HG03196 (cell line): Measurements from ENCODE around the gene DDC.
A peak's percentile ranks its signal among the peaks of the same experiment; 100 is the strongest.
"Not testable (repeated sequence)": the region's sequence is repeated elsewhere in the genome, so short reads cannot be mapped to it uniquely, and the experiment has no call there.

ENCODE experiments used
- ATAC-seq: cut with Tn5 transposase; IDR thresholded peaks from one replicate; pipeline ENCODE4 v1.9.1; 2021; ENCODE audit not compliant: unreplicated experiment

The DDC gene

DNA sequence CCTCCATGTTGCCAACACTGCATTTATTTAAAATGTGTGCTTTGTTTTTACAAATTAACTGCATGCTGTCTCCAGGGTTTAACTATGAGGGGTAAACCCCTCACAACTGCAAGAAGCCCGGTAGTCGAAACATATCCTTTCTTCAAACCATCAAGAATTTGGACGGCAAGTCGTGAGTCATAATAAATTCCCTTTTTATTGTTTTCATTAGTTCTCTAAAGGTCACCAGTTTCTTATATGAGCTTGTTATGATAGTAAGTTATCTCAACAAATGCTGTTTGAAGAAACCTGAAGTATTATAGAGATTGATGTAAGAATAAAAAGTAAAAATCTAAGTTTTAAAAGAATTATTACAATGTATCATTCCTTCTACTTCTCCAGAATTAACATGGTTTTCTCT lies 102.8 kb downstream of the DDC start:
- no peak for ATAC-seq

DNA sequence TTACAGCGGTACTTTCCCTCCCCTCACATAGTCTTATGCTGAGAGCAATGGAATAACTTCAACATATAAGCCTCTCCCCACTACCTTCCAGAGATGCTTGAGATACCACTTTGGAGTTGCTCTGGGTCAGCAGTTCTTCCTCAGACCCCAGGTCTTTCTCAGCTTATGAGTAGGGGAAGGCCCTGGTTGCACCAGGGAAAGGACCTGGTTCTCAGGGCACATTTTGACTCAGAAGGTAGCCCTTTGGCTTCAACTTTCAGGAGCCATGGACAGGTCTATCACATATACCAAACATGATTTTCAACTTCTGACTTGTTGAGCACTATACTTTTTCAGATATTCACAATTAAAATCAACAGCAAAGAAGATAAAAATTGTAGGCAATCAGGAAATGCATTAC lies 103.5 kb downstream of the DDC start:
- ATAC-seq = no peak

DNA sequence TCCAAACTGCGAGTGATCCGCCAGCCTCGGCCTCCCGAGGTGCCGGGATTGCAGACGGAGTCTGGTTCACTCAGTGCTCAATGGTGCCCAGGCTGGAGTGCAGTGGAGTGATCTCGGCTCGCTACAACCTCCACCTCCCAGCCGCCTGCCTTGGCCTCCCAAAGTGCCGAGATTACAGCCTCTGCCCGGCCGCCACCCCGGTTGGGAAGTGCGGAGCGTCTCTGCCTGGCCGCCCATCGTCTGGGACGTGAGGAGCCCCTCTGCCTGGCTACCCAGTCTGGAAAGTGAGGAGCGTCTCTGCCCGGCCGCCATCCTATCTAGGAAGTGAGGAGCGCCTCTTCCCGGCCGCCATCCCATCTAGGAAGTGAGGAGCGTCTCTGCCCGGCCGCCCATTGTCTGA lies 106.0 kb downstream of the DDC start:
- ATAC-seq = not testable (repeated sequence)

DNA sequence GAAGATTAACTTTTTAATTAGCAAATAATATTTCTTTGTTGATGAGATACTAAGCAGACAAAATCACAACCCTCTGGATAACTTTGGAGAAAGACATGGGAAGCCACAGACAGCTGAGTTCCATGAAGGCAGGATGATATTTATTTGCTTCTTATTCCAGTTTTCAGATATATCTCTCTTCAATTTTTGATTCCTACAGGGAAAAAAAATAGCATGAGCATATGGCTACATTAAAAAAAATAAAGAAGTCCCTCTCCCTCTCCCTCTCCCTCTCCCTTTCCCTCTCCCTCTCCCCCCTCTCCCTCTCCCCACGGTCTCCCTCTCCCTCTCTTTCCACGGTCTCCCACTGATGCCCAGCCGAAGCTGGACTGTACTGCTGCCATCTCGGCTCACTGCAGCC lies 106.6 kb downstream of the DDC start:
- ATAC-seq = not testable (repeated sequence)

DNA sequence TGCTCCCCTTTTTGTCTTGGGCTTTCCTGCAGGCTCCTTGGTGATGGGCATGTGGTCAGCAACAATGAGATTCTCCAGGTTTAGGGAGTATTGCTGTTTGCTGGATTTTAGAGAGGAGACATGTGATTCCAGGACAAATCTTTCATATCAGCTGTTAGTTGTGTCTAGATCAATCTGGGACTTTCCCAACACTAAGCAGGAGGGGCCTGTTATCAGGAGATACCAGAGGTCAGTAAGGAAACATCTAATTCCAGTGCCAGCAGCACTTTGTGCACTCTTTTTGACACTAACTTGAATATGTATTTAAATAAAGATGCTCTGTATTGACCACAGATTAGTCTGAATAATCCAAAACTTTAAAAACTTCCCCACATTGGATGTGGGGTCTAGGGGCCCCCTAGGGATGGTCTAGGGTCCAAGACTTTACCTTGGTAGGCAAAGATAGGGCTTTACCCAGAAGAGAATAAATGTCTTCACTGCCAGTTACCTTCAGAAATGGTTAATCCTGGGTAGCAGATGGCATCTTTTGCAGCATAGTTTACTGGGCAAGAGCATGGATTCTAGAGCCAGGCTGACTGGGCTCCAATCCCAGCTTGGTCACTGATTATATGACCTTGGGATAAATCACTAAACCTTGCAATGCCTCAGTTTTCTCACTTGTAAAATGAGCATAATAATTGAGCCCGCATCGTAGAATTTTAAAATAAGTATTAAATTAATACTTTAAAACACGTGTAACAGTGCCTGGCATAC lies 108.7 kb downstream of the DDC start:
- no peak for ATAC-seq

DNA sequence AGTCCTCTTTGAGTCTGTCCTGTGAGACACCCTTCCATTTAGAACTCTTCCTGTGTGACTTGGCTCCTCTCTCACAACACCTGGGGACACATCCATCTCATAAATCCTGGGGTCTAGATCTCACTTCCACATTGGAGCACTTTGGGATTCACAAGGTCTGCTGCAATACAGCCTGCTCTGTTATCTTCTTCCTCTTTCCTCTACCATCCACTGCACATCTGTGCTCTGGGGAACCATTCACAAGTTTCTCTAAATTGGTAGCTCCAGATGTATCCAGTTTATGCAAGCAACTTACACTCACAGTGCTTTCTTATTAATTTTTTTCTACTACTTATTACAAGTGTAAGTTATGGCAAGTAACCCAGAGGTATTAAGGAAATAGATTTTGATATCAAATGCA lies 109.5 kb downstream of the DDC start:
- ATAC-seq = no peak

DNA sequence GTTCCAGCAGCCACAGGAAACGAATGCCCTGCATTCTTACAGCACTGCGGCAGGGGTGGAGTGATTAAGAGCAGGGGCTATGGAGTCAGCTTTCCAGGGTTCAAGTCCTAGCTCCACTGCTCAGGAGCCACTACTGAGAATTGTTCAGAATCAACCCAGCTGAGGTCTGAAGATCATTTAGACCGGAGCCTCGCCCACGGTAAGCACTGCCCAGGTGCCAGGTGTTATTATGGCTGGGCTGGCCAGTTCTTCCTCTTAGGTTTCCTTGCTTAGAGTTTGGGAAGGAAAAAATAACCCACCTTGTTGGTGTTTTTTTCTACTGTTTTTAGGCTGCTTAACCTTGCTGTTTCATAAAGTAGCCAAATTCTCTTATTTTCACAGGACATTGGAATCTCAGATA lies 110.2 kb downstream of the DDC start:
- ATAC-seq = no peak

DNA sequence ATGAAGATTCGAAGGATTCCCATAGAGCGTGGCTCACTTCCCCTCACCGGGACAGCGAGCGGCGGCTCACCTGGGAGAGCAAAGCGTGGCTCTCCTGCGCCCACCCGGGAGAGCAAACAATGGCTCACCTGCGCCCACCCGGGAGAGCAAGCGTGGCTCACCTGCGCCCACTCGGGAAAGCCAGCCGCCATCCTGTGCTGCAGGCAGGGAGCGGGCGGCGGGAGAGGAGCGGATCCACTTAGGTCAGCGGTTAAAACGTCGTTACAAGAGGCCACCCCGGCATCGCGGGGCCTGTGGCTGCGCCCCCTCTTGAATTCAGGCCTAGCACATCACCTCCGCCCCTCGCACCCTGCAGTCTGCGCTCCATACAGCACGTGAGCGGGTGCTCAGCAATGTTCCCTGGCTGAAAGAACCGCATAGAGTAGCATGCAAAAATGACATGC lies 114.6 kb downstream of the DDC start:
- ATAC-seq = peak; percentile 8

DNA sequence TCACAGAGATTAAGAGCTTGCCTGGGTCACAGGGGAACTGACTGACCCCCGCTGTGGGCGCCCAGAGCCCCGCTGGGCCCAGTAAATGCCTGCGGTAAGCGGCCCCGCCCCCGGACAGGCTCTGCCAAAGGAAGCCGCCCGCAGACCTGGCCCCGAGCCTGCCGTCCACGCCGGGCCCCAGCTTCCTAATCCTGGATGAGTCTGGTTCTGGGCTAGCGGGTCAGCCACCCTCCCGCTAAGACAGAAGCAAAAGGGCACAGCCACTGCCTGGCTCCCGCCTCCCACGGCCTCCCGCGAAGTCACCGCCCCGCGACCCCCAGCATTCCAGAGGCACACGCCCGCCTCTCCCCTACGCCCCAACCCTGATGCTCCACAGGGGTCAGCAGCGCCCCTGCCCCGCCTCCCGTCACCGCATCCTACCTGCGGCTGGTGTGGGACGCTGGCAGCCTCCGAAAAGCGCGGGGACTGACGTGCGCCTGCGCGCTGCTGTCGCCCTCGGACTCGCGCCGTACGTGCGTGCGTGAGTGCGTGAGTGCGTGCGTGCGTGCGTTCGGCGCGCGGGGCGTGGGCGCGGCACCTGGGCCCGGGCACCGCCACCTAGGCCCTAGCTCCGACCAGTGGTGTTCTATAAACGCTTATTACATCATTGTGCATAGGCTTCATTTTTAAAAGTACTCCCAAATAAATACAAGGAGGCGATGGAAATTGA lies 115.2 kb downstream of the DDC start, which contains the start of gene FIGNL1:
Gene FIGNL1 (minus strand): TSS at position 470 of the 709 bp plus-strand sequence. CDS start 3,063 bp downstream, outside the sequence.
- ATAC-seq = peak; percentile 81

DNA sequence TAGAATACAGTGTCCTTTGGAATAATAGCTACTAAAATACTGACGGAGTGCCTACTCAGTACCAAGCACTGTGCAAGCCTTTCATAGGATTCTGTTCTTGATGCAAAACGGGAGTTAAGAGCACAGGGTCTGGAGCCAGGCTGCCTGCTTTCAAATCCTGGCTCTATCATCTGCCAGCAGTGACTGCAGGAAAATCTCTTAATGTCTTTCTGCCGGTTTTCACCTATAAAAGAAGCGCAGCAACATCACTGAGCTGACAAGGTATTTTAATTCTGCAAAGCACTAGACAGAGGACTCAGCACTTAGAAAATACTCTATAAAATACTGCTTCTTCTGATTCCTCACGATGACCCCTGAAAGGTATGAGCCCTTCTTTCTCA lies 115.7 kb downstream of the DDC start:
- ATAC-seq = no peak

DNA sequence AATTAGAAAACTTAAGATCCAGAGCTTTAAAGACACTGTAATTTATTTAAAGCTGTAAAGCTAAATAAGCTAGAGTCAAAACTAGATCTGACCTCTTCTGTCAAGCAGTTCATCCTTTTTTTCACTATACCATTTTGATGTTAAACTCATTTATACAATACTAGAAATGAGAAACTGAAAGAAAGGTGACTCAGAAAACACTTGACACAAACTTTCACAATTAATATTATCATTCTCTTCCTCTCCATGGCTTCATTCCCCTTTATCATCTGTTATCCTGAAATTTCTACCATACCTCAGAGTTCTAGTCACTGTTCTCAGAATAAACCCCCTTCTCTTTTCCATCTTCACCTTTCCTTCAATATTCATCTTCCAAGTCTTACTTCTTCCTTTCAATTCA lies 116.4 kb downstream of the DDC start:
- ATAC-seq = peak; percentile 32

DNA sequence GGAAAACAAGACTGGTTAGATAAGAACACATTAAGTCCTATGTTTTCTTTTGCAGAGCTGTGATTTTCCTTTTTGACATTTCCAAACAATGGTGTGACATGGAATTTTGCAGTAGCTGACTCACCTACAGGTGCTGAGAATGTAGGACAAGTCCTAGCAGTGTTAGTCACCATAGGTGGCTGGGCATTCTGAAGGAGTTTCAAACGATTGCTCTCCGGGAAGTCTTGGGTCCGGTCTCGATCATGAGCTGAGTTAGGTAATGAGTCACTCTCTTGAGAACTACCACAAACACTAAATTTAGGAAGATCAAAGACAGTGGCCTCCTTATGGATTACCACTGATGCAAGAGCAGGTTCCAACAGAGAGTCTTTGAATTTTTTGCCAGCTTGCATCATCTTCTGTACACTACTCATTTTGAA lies 118.7 kb downstream of the DDC start:
- ATAC-seq = peak; percentile 42

DNA sequence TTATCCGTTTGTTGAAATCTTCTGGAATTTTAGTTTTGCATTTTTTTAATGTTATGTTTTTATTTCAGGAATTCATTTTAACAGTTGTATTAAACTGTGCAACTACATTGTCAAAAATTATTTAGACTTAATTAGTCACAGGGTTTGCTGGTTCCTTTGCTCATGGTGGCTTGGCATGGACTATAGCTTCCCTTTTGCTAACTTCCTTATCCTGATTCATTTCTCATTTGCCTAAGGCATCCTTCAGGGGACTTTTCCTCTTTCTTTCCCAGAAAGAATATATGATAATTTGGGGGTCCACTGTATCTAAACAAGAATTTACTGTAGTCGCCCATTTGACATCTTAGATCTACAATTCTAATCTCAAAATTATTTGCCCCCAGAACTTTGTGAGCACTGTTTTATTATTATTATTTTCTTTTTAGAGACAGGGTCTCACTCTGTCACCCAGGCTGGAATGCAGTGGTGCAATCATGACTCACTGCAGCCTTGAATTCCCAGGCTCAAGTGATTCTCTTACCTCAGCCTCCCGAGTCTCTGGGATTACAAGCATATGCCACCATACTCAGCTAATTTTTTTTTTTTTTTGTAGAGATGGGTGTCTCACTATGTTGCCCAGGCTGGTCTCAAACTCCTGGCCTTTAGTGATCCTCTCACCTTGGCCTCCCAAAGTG lies 128.9 kb downstream of the DDC start:
- ATAC-seq = no peak

DNA sequence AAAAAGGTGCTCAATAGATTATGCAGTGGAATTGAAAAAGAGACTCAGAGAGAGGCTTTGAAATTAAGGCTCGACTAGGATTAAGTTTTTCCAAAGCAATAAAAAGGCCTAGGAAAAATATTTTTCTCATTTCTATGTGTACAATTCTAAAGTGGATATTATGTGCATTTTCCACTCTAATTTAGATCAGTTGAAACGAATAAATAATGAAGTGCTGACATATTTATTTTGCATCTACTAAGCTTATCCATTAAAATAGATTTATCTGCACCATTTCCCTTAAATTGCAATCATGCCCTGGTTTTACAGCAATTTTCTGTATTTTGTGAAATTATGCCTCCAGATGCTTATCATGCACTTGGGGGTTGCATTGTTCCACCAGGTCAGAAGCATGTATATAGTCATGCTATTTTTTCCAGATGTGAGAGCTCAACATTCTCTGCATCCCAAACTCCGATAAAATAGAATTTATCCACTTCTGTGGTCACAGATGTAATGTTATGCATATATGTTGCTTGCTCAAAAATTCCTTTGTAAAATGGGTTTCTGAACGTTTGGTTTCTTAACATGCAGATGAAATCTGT lies 133.4 kb downstream of the DDC start:
- ATAC-seq = no peak

DNA sequence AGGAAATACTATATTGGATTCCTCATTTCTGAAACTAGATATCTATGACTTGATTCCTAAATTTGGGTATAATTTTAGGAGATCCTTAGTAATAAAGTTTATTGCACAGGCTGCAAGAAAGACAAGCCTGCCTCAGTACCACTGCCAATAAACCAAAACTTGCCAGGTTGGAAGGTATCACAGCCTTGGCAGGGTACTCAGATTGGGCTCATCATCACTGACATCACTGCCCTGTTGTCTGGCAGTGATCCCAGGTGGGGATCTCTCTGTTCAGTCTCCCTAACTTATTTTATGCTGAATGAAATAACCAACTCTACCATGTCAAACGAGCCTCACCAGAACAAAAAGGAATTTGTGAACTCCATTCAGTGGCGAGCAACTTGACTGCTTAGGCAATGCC lies 133.9 kb downstream of the DDC start:
- no peak for ATAC-seq

DNA sequence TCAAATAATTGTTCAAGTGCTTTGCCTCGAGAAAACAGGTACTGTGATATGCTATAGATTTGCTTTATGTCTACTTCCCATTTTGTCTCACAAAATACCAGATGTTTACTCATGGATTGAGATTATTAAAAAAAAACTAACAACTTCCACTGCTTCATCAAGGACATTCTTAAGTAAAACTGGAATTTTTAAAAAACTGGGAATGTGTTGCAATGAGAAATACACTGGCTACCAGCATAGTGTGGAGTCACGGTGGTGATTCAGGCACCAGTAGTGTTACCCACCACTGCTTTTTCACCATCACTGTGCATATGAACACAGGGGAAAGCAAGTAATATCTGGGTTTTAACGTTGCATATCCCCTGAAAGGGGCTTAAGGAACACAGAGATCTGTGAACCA lies 136.3 kb downstream of the DDC start:
- ATAC-seq = no peak

DNA sequence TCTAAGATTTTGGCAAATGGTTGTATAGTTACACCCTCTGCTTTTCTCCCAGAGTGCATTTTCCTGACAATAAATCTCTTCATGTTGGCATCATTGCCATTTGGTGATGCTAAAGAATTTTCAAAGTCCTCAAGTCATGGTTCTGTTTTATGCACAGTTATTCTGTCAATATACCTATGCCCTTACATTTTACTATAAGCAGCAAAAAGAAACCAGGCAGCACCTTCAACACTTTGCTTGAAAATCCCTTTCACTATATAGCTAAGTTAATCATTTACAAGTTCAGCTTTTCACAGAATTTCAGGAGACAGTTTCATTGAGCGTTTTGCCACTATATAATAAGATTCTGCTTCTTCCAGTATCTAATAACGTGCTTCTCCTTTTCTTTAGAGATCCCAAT lies 137.7 kb downstream of the DDC start:
- no peak for ATAC-seq

DNA sequence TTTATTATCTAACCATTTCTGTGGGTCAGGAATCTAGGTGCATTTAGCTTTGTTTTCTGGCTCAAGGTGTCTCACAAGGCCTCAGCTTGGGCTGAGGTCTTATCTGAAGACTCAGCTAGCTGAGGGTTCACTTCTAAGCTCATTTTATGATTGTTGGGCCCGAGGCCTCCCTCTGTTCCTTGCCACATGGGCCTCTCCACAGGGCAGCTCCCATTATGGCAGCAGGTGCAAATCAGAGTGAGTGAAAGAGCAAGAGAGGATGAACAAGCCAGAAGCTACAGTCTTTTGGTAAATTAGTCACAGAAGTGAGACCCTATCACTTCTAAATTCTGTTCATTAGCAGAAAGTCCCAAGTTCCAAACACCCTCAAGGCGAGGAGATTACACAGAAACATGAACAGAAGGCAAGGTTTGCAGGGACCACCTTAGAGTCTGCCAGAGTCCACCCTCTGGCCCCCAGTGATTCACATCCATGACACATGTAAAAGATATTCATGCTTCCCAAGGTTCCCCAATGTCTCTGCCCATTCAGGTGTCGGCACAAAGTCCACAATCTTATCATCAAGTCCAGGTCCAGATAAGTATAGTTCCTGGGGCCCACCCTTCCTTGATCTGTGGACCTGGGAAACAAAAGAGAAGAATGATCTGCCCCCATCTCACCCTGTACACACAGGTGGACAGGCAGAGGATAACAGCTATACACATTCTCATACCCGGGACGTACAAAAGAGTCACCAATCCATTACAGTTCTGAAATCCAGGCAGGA lies 138.7 kb downstream of the DDC start:
- no peak for ATAC-seq

DNA sequence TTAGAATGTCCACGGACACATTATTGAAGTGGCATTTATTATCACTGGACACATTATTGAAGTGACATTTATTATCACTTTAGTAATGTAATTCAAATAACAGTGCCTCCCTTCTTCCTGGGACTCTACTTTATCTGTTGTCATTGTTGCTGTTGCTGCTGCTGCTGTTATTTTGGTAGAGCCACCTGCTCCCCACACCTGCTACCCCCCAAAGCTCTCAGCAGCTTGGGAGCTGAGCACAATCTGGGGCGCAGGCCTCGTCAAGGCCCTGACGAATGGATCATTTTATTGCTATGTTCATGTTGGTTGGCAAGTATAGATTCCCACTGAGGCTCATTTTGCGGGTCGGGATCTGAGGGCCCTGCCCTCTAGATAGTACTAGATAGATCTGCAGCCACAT lies 139.9 kb downstream of the DDC start:
- no peak for ATAC-seq

DNA sequence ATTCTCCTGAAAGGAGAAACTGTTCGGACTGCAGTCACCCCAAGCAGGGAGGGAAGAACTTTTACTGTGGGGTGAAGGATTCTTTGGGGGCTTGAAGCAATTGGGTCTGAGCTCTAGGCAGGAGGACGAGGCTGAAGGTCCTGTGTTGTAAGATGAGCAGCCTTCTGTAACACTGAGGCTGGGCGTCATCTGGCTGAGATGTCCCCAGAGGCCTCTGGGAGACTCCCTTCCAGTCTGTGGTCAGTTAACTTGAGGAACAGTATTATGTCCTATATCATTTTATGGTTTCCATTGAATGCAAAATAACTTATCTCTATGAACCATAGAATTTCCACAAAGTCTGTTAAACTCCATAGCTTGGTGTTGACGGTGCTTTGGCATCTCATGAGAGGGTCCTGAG lies 141.3 kb downstream of the DDC start:
- no peak for ATAC-seq

DNA sequence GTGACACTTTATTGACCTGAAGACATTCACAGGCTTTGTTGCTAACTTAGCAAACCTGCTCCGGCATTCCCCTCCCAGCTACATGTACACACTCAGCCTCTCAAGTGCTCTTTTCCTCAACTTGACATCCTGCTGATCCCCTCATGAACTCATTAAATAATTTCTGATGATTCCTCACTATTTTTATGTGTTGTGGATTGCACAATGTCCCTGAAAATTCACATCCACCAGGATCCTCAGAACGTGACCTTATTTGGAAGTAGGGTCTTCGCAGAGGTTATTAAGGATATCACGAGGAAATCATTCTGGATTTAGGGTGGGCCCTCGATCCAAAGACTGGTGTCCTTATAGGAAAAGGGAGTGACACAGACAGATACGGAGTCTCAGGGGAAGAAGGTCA lies 142.3 kb downstream of the DDC start:
- no peak for ATAC-seq
